GM12801 (cell line): ENCODE measurements around the gene CDKN1A.

Source experiments
- CTCF ChIP-seq: IDR thresholded peaks from one replicate; pipeline ENCODE4 v1.5.1; 2011; ENCODE audit warnings: control low read depth; ENCODE audit not compliant: insufficient read length; ENCODE audit errors: extremely low read depth

Gene CDKN1A

GRCh38 chr6:36721369-36722140, 43.0 kb downstream of the CDKN1A start:
- no peak for TF ChIP-seq CTCF

- no peak for TF ChIP-seq CTCF
Observed at GRCh38 chr6:36722365-36722764, 43.9 kb downstream of the CDKN1A start.

GRCh38 chr6:36722879-36723278, 44.4 kb downstream of the CDKN1A start:
- no peak for TF ChIP-seq CTCF

- no peak for TF ChIP-seq CTCF
Observed at GRCh38 chr6:36724514-36725390, 46.2 kb downstream of the CDKN1A start.

- TF ChIP-seq CTCF: no peak
Observed at GRCh38 chr6:36725581-36725980, 47.1 kb downstream of the CDKN1A start.

GRCh38 chr6:36727505-36728021, 49.0 kb downstream of the CDKN1A start:
- TF ChIP-seq CTCF: no peak

- no peak for TF ChIP-seq CTCF
Observed at GRCh38 chr6:36728289-36729160, 50.0 kb downstream of the CDKN1A start.
